NCI-H1436 treated with DMSO at 0.1 percent for 48 hours (cell line): ENCODE results near the gene CARD8.

Source experiments
- DNase-seq: peaks from one replicate; lab custom pipeline; 2025; lab: John Stamatoyannopoulos, UW

The CARD8 gene

DNA sequence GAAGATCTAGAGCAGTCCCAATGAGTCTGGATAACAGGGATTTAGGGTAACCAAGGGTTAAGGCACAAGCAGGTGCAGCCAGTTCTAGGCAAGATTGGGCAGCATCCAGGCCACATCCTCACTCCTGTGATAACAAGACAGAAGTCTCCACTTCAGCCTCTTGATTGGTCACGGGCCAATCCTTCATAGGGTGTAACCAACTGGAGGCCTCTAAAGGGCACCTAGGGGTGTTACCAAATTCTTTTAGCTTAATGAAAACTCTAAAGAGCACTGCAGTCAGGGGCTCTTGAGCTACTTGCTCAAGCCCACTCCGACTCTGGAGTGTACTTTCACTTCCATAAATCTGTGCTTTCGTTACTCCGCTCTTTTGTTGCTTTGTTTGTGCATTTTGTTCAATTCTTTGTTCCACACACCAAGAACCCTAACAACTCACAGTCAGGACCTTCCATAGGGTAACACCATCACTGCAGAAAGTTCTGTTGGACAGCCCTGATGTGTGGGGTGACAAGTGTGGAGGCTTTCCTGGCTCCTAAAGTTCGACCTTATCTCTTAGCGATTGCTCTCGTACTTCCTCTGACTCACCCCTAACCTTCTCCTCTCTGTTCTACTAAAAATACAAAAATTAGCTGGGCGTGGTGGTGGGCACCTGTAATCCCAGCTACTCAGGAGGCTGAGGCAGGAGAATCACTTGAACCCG lies 49.2 kb downstream of the CARD8 start:
- no peak for DNase-seq

DNA sequence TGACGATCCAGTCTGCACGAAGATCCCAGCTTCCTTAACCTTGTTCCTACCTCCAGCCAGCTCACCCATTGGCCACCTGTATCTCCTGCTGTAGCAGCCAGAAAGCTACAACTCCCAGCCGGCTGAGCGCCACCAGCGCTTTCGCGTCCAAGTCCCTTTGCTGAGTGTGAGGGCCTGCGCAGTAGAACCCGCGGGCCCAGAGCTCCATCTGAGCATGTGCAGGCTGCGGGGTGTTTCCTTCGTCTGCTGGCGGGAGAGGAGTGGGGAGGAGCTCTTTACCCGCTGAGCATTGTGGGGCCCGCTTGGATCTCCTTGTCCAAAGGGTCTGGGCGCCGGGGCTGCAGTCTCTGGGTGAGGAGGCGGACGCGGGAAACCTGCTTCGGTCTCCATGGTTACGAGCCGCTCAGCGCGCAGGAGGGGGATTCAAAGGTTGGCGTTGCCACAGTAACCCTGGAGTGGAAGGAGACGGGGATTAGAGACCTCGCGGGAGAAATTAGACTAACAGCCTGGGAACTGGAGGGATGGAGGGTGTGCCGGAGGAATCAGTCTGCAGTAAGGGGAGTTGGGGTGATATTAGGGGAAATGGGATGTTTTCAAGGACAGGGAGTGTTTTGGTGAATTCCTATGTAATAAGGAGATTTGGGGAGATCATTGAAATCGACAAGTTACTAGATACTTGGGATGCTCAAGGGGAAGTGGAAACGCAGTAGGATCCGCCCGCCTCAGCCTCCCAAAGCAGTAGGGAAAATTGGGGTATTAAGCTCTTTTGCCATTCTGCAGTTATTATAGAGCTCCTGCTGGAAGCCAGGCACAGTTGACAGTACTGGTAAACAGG lies 51.7 kb downstream of the CARD8 start:
- peak; percentile 99 for DNase-seq

GRCh38 chr19:48203222-48203793 lies 52.4 kb downstream of the CARD8 start:
- DNase-seq: no peak

GRCh38 chr19:48196933-48197665 lies 58.6 kb downstream of the CARD8 start:
- no peak for DNase-seq

DNA sequence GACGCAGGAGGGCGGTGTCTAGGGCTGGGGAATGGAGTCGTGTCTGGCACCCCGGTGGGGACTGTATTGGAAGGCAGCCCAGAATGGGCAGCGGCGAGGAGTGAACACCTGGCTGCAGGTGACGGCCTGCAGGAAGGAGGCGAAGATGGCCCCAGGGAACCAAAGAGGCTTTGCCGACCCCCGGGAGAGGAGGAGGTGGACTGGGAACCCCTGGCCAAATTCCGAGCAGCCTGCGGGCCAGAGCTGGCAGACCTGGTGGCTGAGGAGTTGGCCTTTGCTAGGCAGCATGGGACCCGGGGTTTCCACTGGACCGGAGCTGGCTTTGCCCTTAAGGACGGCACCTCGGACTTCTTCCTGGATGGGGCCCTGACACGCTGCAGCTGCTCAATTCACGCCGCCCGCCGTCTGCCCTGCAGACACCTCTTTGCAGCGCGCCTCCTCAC lies 59.4 kb downstream of the CARD8 start:
- no peak for DNase-seq

GRCh38 chr19:48194844-48195830 lies 60.6 kb downstream of the CARD8 start:
- no peak for DNase-seq

DNA sequence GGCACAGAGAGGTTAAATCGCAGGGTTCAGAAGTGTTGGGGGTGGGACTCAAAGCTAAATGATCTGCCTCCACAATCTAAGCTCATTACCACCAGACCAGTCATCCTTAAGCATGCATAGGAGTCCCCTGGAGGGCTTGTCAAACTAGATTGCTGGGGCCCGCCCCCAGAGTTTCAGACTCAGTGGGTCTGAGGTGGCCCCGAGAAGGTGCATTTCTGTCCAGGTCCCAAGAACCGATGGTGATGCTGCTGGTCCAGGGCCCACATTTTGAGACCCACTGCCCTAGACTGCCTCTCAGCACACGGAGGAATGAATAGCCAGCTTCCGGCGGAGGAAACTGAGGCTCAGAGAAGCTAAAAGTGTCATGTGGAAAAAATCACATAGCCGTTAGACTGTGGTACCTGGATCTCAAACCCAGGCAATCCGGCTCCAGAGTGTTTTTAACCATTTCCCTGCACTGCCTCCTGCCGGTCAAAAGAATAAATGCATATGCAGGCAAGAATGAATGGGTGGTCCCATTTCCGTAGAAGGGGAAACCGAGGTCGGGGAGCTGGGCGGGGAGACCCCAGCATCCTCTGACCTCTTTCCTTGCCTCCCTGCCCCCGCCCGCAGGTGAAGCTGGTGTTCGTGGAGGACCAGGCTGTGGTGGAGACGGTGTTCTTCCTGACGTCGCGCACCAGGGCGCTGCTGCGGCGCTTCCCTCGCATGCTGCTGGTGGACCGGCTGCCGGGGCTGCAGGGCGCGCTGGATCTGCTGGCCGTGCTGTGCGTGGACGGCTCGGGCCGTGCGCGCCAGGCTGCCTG lies 61.5 kb downstream of the CARD8 start:
- no peak for DNase-seq

- no peak for DNase-seq
Measured at GRCh38 chr19:48192750-48193149, 63.0 kb downstream of the CARD8 start.

GRCh38 chr19:48190885-48191284 lies 64.8 kb downstream of the CARD8 start:
- no peak for DNase-seq

DNA sequence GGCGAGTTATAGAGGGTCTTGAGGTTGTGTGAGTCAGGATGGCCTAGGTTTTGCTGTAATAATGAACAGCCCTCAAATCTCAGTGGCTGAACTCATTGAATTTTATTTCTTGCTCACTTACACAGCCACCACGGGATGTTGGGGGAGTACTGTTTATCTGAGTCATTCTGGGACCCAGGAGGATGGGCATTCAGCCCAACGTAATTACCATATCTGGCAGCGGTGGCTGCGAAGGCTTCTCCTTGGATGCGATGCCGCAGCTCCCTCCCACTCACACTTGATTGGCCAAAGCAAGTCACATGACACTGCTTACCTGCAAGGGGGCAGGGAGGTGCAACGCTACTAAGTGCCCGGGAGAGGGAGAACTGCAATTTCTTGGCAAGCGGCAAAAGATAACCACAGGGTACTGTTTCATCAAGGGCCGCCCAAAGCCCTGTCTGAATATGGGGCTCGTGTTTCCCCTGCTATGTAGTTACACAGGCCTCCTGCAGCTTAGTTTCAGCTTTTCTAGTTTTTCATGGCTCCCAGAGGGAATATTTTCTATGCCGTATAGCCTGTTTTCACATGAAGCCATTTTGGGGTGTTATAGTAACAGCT lies 65.3 kb downstream of the CARD8 start:
- peak; percentile 89 for DNase-seq

GRCh38 chr19:48186541-48186991 lies 69.1 kb downstream of the CARD8 start:
- no peak for DNase-seq

- DNase-seq: no peak
Measured at GRCh38 chr19:48186015-48186414, 69.7 kb downstream of the CARD8 start.

- DNase-seq: no peak
Measured at GRCh38 chr19:48183356-48183755, 72.4 kb downstream of the CARD8 start.

DNA sequence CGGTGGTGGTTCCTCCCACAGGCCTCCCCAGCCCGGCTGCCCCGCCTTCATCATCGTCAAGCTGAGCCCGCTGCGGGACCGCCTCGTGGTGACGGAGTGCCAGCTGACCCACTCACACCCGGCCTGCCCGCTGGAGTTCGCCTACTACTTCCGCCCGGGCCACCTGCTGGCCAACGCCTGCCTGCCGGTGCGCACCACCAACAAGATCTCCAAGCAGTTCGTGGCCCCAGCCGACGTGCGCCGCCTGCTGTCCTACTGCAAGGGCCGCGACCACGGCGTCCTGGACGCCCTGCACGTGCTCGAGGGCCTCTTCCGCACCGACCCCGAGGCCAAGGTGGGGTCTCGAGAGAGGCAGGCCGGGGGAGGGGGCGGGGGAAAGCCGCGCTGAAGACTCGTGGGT lies 73.3 kb downstream of the CARD8 start:
- DNase-seq: no peak

GRCh38 chr19:48181505-48181904 lies 74.2 kb downstream of the CARD8 start:
- no peak for DNase-seq

DNA sequence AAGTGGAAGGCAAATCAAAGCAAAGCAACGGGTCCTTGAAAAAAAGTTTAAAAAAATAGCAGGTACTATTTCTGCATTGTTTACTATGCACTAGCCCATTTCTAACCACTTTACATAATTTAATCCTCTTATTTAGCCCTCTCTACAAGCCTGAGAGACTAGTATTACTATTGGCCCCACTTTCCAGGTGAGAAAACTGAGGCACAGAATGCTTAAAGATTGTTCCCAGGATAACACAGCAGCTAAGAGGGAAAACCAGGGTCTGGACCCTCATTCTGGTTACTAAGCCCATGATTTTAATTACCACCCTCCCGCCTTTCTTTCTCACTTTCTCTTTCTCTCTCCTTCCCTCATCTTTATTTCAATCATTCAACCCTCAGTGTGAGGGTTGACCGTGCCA lies 79.5 kb downstream of the CARD8 start:
- DNase-seq: no peak

DNA sequence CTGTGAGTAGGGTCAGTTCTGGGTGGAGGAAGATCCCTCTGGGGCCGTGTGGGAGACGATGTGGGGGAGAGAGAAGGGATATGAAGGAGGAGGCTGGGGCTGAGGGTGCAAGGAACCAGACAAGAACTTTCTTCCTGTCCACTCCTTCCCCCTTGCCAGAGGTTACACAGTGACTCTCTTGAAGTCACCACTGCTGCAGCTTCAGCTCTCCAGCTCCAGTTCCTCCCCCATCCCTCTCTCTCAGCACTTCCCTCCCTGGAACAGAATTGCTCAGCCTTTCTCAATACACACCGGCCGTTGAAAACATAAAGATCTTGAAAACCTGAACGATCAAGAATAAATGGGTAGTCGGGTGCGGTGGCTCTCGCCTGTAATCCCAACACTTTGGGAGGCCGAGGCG lies 80.1 kb downstream of the CARD8 start:
- DNase-seq: no peak

GRCh38 chr19:48174445-48175030 lies 81.2 kb downstream of the CARD8 start:
- DNase-seq: no peak

DNA sequence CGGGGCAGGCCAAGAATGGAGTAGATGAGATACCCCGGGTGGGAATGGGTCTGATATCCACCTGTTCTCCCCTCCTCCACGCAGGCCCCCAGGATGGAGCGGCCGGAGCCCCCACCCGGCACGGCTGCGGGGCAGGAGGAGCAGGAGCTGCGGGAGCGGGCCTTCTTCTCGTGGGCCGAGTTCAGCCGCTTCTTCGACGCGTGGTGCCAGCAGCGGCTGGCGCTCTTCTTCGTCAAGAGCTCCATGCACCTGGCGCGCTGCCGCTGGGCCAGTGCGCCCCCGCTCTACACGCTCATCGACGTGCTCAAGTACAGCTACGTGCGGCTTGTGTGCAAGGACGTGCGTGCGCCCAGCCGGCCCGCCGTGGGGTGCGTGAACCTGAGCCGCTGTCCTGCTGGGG lies 84.0 kb downstream of the CARD8 start:
- DNase-seq: no peak
